ENCODE data around the gene HLTF. TPM values are rescaled to one million over a fixed set of nuclear protein-coding genes. Genes with fewer than 3 reads are reported as not detected.

HLTF gene
- total and polyA plus RNA-seq, 2 experiments from 2014 or later: 25.0 to 28.6 TPM

DNA sequence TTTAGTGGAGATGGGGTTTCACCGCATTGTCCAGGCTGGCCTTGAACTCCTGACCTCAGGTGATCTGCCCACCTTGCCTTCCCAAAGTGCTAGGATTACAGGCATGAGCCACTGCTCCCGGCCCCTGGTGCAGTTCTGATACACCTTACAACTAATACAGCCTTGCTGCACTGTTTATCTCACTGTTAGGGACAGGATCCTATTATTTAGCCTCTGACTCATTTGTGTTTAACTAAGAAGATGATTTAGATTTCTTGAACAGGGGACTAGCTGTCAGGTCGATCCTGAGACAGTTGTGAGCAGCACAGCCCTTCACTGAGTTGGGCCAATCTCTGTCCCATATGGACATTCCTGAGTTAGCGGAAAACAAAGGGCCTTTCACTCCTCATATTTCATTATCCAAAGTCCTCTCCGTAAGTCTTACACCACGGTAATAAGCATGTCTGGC is 75.8 kb downstream of the HLTF start:
- in situ Hi-C loops (cut with MboI): no loop called here
- H3F3A ChIP-seq (ENCODE audit: insufficient read depth): peaks cover 20% of the 10 kb centered on the region
- DNase-seq: no peak
- H3K9me3 ChIP-seq (ENCODE audit: low read depth): no peaks in the 10 kb centered on the region
- no peaks in the 10 kb centered on the region for H3K79me2 ChIP-seq (ENCODE audit: insufficient read depth)
- TF ChIP-seq EZH2 (IDR thresholded peaks at IDR 0.05; ENCODE audit: insufficient read depth, poor library complexity, severe bottlenecking) (no peak), EZH2phosphoT487 (IDR thresholded peaks at IDR 0.05; ENCODE audit: insufficient read depth, low read depth) (no peak)
- H3K4me3 ChIP-seq: no peak overlapping the region
- no peak overlapping the region for H2AFZ ChIP-seq
- no peak overlapping the region for H3K9ac ChIP-seq
- H4K20me1 ChIP-seq (ENCODE audit: insufficient read depth): no peaks in the 10 kb centered on the region
- H3K4me1 ChIP-seq (ENCODE audit: insufficient read depth): peaks cover 18% of the 10 kb centered on the region
- WGBS, 2 experiments (ENCODE audit: low coverage in 1 of 2, low lambda C conversion rate in 2 of 2, missing lambda C conversion rate in 2 of 2): 81% methylated on average over 6 of the region's 6 CpGs
- no peaks in the 10 kb centered on the region for H3K27me3 ChIP-seq (replicated peaks; ENCODE audit: insufficient read depth)
- H3K9me2 ChIP-seq (ENCODE audit: insufficient read depth): no peaks in the 10 kb centered on the region; the same call in 1 of the 2 replicates
- H3K4me2 ChIP-seq (ENCODE audit: unreplicated experiment): no peak overlapping the region
- H3K27ac ChIP-seq: no peak overlapping the region
- peaks cover 42% of the 10 kb centered on the region for H3K36me3 ChIP-seq (ENCODE audit: low read depth)

DNA sequence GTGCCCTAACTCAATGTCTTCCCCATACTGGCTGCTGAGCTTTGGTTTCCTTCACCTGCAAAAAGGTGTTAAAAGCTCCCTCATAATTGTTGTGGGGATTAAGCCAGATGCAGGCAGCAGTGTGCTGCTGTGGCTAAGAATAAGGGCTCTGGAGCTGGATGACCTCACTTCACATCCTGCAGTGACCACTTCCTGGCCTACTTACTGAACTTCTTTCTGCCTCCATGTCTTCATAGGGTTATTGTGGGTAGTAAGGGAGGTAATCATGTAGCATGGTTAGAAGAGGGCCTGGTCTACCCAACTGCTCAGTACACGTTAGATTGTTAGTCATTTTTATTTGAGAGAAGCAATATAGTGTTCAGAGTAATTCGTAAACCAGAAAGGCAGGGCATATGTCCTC is 76.6 kb downstream of the HLTF start:
- no peak for DNase-seq
- Histone ChIP-seq H3K79me2 (ENCODE audit: insufficient read depth) (no peaks in the 10 kb centered on the region), H4K20me1 (ENCODE audit: insufficient read depth) (no peaks in the 10 kb centered on the region), H3K4me1 (ENCODE audit: insufficient read depth) (peaks cover 18% of the 10 kb centered on the region), H3K27me3 (replicated peaks; ENCODE audit: insufficient read depth) (no peaks in the 10 kb centered on the region), H3K9me2 (ENCODE audit: insufficient read depth) (no peaks in the 10 kb centered on the region; the same call in 1 of the 2 replicates), H3K9me3 (ENCODE audit: low read depth) (no peaks in the 10 kb centered on the region), H3K9ac (no peak overlapping the region), H3K4me3 (no peak overlapping the region), H2AFZ (no peak overlapping the region), H3K36me3 (ENCODE audit: low read depth) (peaks cover 42% of the 10 kb centered on the region), H3F3A (ENCODE audit: insufficient read depth) (peaks cover 17% of the 10 kb centered on the region), H3K27ac (no peak overlapping the region), H3K4me2 (ENCODE audit: unreplicated experiment) (no peak overlapping the region)
- WGBS, 2 experiments (ENCODE audit: low coverage in 1 of 2, low lambda C conversion rate in 2 of 2, missing lambda C conversion rate in 2 of 2): 97 to 100% methylated on average over 2 of the region's 2 CpGs
- TF ChIP-seq EZH2 (IDR thresholded peaks at IDR 0.05; ENCODE audit: insufficient read depth, poor library complexity, severe bottlenecking) (no peak), EZH2phosphoT487 (IDR thresholded peaks at IDR 0.05; ENCODE audit: insufficient read depth, low read depth) (no peak)
- in situ Hi-C loops (cut with MboI): no loop called here

DNA sequence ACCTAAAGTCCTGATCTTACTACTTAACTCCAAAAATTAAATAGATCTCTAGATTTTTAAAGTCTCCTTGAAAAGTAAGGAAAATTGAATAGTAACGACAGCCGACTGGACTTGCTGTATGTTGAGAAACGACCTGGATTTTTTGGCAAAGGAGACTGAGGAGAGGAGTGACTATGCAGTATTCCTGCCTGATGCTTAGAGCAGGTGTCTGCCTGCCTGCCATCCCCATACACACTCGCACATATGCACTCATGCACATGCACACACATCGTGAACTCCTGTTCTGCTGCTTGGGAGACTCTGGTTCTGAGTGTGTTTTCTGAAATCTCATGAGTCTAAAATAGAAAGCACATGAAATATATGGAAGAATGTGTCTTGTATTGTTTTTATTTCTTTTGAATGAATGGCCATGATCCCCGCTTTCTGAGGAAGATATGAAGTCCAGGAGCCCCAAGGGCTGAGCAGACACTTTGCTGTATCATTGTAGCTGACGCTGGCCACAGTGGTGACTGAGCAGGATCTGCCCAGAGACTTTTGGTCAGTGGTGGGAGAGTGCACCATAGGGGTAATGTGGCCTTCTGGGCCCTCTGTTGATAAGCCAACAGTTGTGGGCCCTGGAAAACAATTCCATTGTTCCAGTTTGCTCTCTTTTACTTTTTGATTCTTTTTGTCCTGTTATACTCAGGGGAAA is 78.6 kb downstream of the HLTF start:
- Histone ChIP-seq H3K9ac (no peak overlapping the region), H3K36me3 (ENCODE audit: low read depth) (peaks cover 28% of the 10 kb centered on the region), H3K4me2 (ENCODE audit: unreplicated experiment) (no peak overlapping the region), H3K9me2 (ENCODE audit: insufficient read depth) (no peaks in the 10 kb centered on the region; the same call in 1 of the 2 replicates), H3K9me3 (ENCODE audit: low read depth) (no peaks in the 10 kb centered on the region), H4K20me1 (ENCODE audit: insufficient read depth) (no peaks in the 10 kb centered on the region), H3K27ac (no peak overlapping the region), H3K4me3 (no peak overlapping the region), H2AFZ (no peak overlapping the region), H3K79me2 (ENCODE audit: insufficient read depth) (no peaks in the 10 kb centered on the region), H3K27me3 (replicated peaks; ENCODE audit: insufficient read depth) (no peaks in the 10 kb centered on the region), H3F3A (ENCODE audit: insufficient read depth) (peaks cover 10% of the 10 kb centered on the region), H3K4me1 (ENCODE audit: insufficient read depth) (peaks cover 23% of the 10 kb centered on the region)
- in situ Hi-C loops (cut with MboI): no loop called here
- DNase-seq: no peak
- TF ChIP-seq EZH2phosphoT487 (IDR thresholded peaks at IDR 0.05; ENCODE audit: insufficient read depth, low read depth) (no peak), EZH2 (IDR thresholded peaks at IDR 0.05; ENCODE audit: insufficient read depth, poor library complexity, severe bottlenecking) (no peak)
- WGBS, 2 experiments (ENCODE audit: low coverage in 1 of 2, low lambda C conversion rate in 2 of 2, missing lambda C conversion rate in 2 of 2): 83 to 86% methylated on average over 7 of the region's 7 CpGs

DNA sequence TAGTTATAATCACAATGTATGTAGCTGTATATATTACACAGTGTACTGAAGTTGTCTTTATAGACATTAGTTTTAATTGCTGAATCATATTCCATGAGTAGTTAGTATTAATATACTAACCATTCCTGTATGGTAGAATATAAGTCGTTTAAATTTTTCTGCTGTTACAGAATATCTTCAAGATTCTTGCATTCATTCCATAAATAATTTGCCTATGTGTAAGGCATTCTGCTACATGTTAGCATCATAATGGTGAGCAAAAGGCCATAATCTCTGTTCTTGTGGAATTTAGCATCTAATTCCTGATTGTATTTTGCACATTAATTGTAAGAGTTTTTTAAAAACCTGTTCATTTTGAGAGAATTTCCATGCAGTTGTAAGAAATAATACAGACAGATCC is 80.9 kb downstream of the HLTF start:
- in situ Hi-C loops (cut with MboI): no loop called here
- Histone ChIP-seq H3K4me3 (no peak overlapping the region), H3K4me2 (ENCODE audit: unreplicated experiment) (peak overlapping the region; percentile 13), H3K79me2 (ENCODE audit: insufficient read depth) (no peaks in the 10 kb centered on the region), H3K4me1 (ENCODE audit: insufficient read depth) (peaks cover 23% of the 10 kb centered on the region), H4K20me1 (ENCODE audit: insufficient read depth) (no peaks in the 10 kb centered on the region), H3K9me2 (ENCODE audit: insufficient read depth) (no peaks in the 10 kb centered on the region; the same call in 1 of the 2 replicates), H3K27ac (peak overlapping the region; percentile 65), H3K9ac (no peak overlapping the region), H3F3A (ENCODE audit: insufficient read depth) (peaks cover 10% of the 10 kb centered on the region), H3K36me3 (ENCODE audit: low read depth) (peaks cover 9% of the 10 kb centered on the region), H3K27me3 (replicated peaks; ENCODE audit: insufficient read depth) (no peaks in the 10 kb centered on the region), H2AFZ (no peak overlapping the region), H3K9me3 (ENCODE audit: low read depth) (no peaks in the 10 kb centered on the region)
- 38 to 44% methylated on average over 1 of the region's 1 CpG for WGBS, 2 experiments (ENCODE audit: low coverage in 1 of 2, low lambda C conversion rate in 2 of 2, missing lambda C conversion rate in 2 of 2)
- no peak for TF ChIP-seq EZH2phosphoT487 (IDR thresholded peaks at IDR 0.05; ENCODE audit: insufficient read depth, low read depth)
- TF ChIP-seq EZH2 (IDR thresholded peaks at IDR 0.05; ENCODE audit: insufficient read depth, poor library complexity, severe bottlenecking): no peak
- peak; percentile 59 for DNase-seq
